ENCODE measurements around the gene EPS8L3. TPM values are rescaled to one million over a fixed set of nuclear protein-coding genes. Genes with fewer than 3 reads are reported as not detected.

EPS8L3 gene
- total and polyA plus RNA-seq, 12 donors = 0.08 to 0.32 TPM; not detected in 10

- WGBS, 4 donors = 88 to 94% (median 91%) methylated on average over 10 to 13 of the region's 13 CpGs
- H3K4me1 ChIP-seq (replicated peaks in 1 of 2) = peaks cover 0 to 8% of the 10 kb centered on the region in 2 donors
- intact Hi-C loops (cut with DNase I) = no loop called here
- TF ChIP-seq POLR2A (IDR thresholded peaks at IDR 0.05) (no peak), CTCF (IDR thresholded peaks at IDR 0.05) (no peak)
- no peaks in the 10 kb centered on the region for H3K36me3 ChIP-seq (replicated peaks in 1 of 2)
- no peak overlapping the region for H3K4me3 ChIP-seq
- H3K27ac ChIP-seq = no peak overlapping the region
- no peaks in the 10 kb centered on the region for H3K9me3 ChIP-seq (replicated peaks in 1 of 3)
- no peaks in the 10 kb centered on the region for H3K27me3 ChIP-seq
- DNase-seq = peak in 5 of 7 donors; percentile 8 to 41 (median 10)
Measured at GRCh38 chr1:109764561-109765482, 1.1 kb upstream of the EPS8L3 start.

- no peaks in the 10 kb centered on the region for H3K9me3 ChIP-seq (replicated peaks in 1 of 3)
- H3K4me3 ChIP-seq = no peak overlapping the region
- DNase-seq = peak in 6 of 7 donors; percentile 9 to 51 (median 22)
- H3K27me3 ChIP-seq = no peaks in the 10 kb centered on the region
- 65 to 71% (median 66%) methylated on average over 9 to 11 of the region's 11 CpGs for WGBS, 4 donors
- H3K36me3 ChIP-seq (replicated peaks in 1 of 2) = no peaks in the 10 kb centered on the region
- H3K27ac ChIP-seq = peak overlapping the region in 1 of 5 donors; percentile 46
- intact Hi-C loops (cut with DNase I) = no loop called here
- peaks cover 0 to 8% of the 10 kb centered on the region in 2 donors for H3K4me1 ChIP-seq (replicated peaks in 1 of 2)
- no peak for TF ChIP-seq POLR2A (IDR thresholded peaks at IDR 0.05)
- TF ChIP-seq CTCF (IDR thresholded peaks at IDR 0.05) = no peak
Measured at GRCh38 chr1:109762821-109763645, 690 bp downstream of the EPS8L3 start.

- H3K4me3 ChIP-seq = no peak overlapping the region
- H3K4me1 ChIP-seq (replicated peaks in 1 of 2) = peaks cover 0 to 8% of the 10 kb centered on the region in 2 donors
- 86 to 97% (median 89%) methylated on average over 6 to 7 of the region's 7 CpGs for WGBS, 4 donors
- H3K9me3 ChIP-seq (replicated peaks in 1 of 3) = no peaks in the 10 kb centered on the region
- no peak overlapping the region for H3K27ac ChIP-seq
- no peaks in the 10 kb centered on the region for H3K27me3 ChIP-seq
- intact Hi-C loops (cut with DNase I) = no loop called here
- no peaks in the 10 kb centered on the region for H3K36me3 ChIP-seq (replicated peaks in 1 of 2)
- no peak for TF ChIP-seq POLR2A (IDR thresholded peaks at IDR 0.05)
- no peak for TF ChIP-seq CTCF (IDR thresholded peaks at IDR 0.05)
- DNase-seq = peak in 4 of 7 donors; percentile 4 to 39 (median 12)
Measured at GRCh38 chr1:109762039-109762585, 1.6 kb downstream of the EPS8L3 start.
